Ectodermal cell (in vitro differentiated cells): ENCODE measurements around the gene MAP1S.
A peak's percentile ranks its signal among the peaks of the same experiment; 100 is the strongest.

Source experiments
- H3K27ac ChIP-seq: 2 replicates; pipeline ENCODE4 v1.7.0; 2013; ENCODE audit warnings: mild to moderate bottlenecking, low read depth, low read length; ENCODE audit not compliant: insufficient read depth, poor library complexity, severe bottlenecking
- H3K27me3 ChIP-seq: 2 replicates; pipeline ENCODE4 v1.7.0; 2013; ENCODE audit warnings: mild to moderate bottlenecking, low read length; ENCODE audit not compliant: insufficient read depth, control insufficient read depth, poor library complexity, severe bottlenecking
- H3K36me3 ChIP-seq: one replicate; pipeline ENCODE4 v1.7.0; 2013; ENCODE audit warnings: low read length; ENCODE audit not compliant: control insufficient read depth, insufficient read depth
- H3K4me1 ChIP-seq: one replicate; pipeline ENCODE4 v1.7.0; 2013; ENCODE audit warnings: low read length; ENCODE audit not compliant: control insufficient read depth, insufficient read depth
- H3K4me3 ChIP-seq: 2 replicates; pipeline ENCODE4 v1.7.0; 2013; ENCODE audit warnings: low read depth, low read length, control low read depth; ENCODE audit not compliant: insufficient read depth
- H3K9me3 ChIP-seq: 2 replicates; pipeline ENCODE4 v1.7.0; 2013; ENCODE audit warnings: mild to moderate bottlenecking, low read length, moderate library complexity; ENCODE audit not compliant: control insufficient read depth
- WGBS, 2 experiments: methylation state at CpG; one replicate each; pipeline ENCODE4 v1.1.7; 2013; ENCODE audit warnings: missing lambda C conversion rate in 2 of 2; 5-methylcytosine and 5-hydroxymethylcytosine counted together

MAP1S gene

DNA sequence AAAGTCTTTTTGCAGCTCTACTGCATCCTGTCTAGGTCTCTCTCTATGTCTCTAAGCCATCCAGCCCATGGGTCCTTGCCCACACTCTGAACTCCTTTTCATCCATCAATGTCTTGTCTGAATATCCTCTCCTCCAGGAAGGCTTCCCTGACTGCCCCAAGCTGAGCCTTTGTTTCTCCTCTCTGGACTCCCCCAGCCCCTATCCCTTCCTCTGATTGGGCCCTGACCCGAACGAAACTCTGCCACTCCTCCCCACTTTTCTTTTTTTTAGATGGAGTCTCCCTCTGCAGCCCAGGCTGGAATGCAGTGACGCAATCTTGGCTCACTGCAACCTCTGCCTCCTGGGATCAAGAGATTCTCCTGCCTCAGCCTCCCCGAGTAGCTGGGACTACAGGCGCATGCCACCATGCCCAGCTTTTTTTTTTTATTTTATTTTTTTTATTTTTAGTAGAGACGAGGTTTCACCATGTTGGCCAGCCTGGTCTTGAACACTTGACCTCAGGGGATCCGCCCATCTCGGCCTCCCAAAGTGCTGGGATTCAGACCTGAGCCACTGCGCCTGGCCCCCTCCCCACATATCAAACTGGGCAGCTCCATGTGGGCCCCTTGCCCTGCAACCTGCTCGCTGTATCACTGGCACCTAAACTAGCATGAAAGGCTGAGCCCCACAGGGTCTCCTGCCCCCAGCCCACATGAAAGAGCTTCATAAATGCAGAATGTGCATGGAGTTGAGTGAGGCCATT is 30.3 kb upstream of the MAP1S start:
- Histone ChIP-seq H3K4me3 (no peak overlapping the region), H3K27me3 (peaks cover 20% of the 10 kb centered on the region), H3K4me1 (peaks cover 18% of the 10 kb centered on the region), H3K27ac (no peak overlapping the region), H3K36me3 (no peaks in the 10 kb centered on the region), H3K9me3 (no peaks in the 10 kb centered on the region)
- WGBS, 2 experiments, result 58 to 61% methylated on average over 9 to 10 of the region's 10 CpGs

DNA sequence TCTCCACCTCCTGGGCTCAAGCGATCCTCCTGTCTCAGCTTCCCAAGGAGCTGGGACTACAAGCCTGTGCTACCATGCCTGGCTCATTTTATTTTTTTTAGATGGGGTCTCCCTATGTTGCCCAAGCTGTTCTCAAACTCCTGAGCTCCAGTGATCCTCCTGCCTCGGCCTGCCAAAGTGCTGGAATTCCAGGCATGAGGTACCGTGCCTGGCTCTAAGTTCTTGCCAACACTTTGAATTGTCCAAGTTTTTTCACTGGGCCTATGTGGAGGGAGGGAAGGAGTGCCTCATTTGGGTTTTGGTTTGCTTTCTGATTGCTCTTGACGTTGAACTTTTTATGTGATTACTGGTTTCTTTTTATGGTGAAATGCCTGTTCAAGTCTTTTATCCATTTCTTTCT is 26.7 kb upstream of the MAP1S start:
- WGBS, 2 experiments, result 84 to 90% methylated on average over 3 to 4 of the region's 4 CpGs
- H3K27me3 ChIP-seq, result peaks cover 6% of the 10 kb centered on the region

DNA sequence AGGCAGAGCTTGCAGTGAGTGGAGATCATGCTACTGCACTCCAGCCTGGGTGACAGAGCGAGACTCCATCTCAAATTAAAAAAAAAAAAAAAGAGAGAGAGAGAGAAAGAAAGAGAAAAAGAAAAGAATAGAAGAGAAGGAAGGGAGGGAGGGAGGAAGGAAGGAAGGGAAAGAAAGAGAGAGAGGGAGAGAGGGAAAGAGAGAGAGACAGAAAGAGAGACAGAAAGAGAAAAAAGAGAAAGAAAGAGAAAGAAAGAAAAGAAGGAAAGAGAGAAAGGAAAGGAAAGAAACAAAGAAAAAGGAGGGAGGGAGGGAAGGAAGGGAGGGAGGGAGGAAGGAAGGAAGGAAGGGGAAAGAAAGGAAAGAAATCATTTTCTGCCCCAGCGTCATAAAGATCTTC is 24.1 kb upstream of the MAP1S start:
- Histone ChIP-seq H3K4me1 (no peaks in the 10 kb centered on the region), H3K9me3 (no peaks in the 10 kb centered on the region), H3K27ac (no peak overlapping the region), H3K4me3 (no peak overlapping the region), H3K27me3 (no peaks in the 10 kb centered on the region), H3K36me3 (no peaks in the 10 kb centered on the region)
- 88 to 90% methylated on average over 2 of the region's 2 CpGs for WGBS, 2 experiments

More for the DNA sequence above, 26.7 kb upstream of the MAP1S start:
- Histone ChIP-seq H3K9me3 (no peaks in the 10 kb centered on the region), H3K4me1 (peaks cover 7% of the 10 kb centered on the region), H3K4me3 (no peak overlapping the region), H3K36me3 (no peaks in the 10 kb centered on the region), H3K27ac (no peak overlapping the region)

DNA sequence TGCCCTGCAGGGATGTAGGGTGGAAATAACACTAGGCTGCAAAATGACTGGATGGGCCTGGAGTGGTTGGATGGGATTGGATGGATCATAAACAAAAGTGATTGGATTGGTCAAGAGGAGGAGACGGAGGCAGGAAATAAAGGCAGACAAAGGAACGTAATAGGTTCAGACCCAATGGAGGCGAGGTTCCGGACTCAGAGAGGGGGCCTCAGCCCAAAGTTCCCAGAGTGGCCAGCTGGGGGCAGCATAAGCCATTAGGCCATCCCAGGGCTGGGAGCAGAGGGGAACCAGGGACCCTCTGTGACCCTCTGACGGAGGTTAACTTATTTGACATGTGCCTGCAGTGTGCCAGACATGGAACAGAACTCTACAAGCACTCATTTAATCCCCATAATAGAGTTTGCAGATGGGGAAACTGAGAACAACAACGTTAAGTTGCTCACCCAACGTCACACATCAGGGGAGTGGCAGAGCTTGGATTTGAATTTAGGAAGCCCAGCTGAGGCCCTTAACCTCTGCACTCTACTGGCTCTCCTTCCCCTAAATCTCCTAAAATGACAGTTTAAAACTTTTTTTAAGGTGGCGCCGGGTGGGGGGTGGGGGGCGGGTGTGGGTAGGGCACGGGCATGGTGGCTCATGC is 15.3 kb upstream of the MAP1S start:
- Histone ChIP-seq H3K4me1 (no peaks in the 10 kb centered on the region), H3K36me3 (no peaks in the 10 kb centered on the region), H3K27ac (no peak overlapping the region), H3K4me3 (no peak overlapping the region), H3K9me3 (no peaks in the 10 kb centered on the region), H3K27me3 (no peaks in the 10 kb centered on the region)
- 75 to 78% methylated on average over 11 of the region's 11 CpGs for WGBS, 2 experiments

DNA sequence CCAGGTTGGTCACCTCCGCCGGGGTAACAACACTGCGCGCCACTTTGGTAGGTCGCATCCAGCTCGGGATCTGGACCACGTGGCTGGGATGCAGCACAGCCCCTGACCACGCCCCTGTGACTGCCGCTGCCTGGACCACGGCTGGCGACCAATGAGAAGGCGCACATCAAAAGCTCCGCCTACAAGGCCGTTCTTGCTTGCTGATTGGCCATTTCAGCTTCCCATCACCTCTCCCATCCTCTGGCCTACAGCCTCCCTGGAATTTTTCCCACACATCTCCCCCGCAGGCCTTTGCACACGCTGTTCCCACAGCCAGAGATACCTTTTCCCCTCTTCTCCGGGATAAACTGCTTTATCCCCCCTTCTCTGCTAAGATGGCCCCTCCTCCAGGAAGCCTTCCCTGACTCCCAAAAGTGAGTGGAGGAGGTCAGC is 12.5 kb upstream of the MAP1S start:
- no peak overlapping the region for H3K27ac ChIP-seq
- no peaks in the 10 kb centered on the region for H3K9me3 ChIP-seq
- WGBS, 2 experiments, result 43 to 47% methylated on average over 17 of the region's 17 CpGs
- no peaks in the 10 kb centered on the region for H3K4me1 ChIP-seq
- no peaks in the 10 kb centered on the region for H3K27me3 ChIP-seq
- no peaks in the 10 kb centered on the region for H3K36me3 ChIP-seq
- no peak overlapping the region for H3K4me3 ChIP-seq

DNA sequence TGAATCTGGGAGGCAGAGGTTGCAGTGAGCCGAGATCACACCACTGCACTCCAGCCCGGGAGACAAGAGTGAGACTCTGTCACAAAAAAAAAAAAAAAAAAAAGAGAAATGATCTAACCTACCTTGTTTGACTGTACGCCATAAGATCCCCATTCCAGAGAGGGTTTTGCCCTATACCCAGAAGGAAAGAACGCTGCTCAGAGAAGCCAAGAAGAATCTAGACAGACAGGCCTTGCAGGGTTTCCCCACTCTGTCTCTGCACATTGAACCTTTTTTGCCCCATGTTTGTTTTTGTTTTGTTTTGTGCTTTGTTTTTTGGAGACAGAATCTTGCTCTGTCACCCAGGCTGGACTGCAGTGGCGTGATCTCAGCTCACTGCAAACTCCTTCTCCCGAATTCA is 7.4 kb upstream of the MAP1S start:
- Histone ChIP-seq H3K9me3 (no peaks in the 10 kb centered on the region), H3K36me3 (no peaks in the 10 kb centered on the region)
- WGBS, 2 experiments, result 89 to 90% methylated on average over 6 of the region's 6 CpGs

DNA sequence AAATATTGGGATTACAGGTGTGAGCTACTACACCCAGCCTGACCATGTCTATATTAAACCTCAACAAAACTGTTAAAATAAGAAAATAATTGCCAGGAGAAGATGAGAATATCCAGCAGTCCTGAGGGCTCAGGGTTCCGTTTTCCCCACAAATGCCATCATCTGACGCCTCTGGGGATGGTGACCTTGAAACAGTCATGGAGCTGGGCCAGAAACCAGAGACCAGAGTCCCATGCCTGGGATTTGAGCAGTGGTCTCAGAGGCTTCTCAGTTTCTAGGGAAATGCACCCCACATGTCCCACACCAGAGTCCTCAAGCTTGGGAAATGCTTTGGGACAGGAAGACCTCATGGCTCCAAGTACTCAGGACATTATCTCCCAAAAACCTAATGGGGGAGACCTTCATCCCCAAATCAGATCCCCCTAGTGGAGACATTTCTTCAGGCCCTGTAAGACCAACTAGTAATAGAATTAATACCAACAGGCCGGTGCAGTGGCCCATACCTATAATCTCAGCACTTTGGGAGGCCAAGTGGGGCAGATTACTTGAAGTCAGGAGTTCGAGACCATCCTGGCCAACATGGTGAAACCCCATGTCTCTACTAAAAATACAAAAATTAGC is 2.9 kb upstream of the MAP1S start:
- Histone ChIP-seq H3K27ac (no peak overlapping the region), H3K36me3 (no peaks in the 10 kb centered on the region), H3K4me1 (peaks cover 8% of the 10 kb centered on the region), H3K4me3 (no peak overlapping the region), H3K9me3 (no peaks in the 10 kb centered on the region), H3K27me3 (no peaks in the 10 kb centered on the region)
- 85 to 88% methylated on average over 4 of the region's 4 CpGs for WGBS, 2 experiments

More for the DNA sequence above, 7.4 kb upstream of the MAP1S start:
- H3K27me3 ChIP-seq, result no peaks in the 10 kb centered on the region
- no peak overlapping the region for H3K27ac ChIP-seq
- no peaks in the 10 kb centered on the region for H3K4me1 ChIP-seq
- H3K4me3 ChIP-seq, result no peak overlapping the region

DNA sequence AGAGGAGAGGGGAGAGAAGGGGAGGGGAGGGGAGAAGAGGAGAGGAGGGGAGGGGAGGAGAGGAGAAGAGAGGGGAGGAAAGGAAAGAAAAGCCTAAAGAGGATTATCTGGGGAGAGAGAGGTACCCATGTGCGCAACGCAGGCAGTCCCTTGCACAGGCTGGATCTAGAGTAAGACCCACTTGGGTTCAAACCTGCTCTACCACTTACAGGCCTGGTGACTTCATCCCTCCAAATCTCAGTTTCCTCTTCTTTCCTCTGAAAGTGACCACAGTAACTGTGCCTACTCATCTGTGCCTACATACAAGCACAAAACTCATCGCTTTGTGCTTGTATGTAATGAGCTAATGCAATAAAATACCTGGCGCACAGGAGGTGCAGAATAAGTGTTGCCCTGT is 732 bp upstream of the MAP1S start:
- H3K27ac ChIP-seq, result peak overlapping the region; percentile 64
- H3K9me3 ChIP-seq, result no peaks in the 10 kb centered on the region
- 71 to 82% methylated on average over 4 of the region's 4 CpGs for WGBS, 2 experiments

DNA sequence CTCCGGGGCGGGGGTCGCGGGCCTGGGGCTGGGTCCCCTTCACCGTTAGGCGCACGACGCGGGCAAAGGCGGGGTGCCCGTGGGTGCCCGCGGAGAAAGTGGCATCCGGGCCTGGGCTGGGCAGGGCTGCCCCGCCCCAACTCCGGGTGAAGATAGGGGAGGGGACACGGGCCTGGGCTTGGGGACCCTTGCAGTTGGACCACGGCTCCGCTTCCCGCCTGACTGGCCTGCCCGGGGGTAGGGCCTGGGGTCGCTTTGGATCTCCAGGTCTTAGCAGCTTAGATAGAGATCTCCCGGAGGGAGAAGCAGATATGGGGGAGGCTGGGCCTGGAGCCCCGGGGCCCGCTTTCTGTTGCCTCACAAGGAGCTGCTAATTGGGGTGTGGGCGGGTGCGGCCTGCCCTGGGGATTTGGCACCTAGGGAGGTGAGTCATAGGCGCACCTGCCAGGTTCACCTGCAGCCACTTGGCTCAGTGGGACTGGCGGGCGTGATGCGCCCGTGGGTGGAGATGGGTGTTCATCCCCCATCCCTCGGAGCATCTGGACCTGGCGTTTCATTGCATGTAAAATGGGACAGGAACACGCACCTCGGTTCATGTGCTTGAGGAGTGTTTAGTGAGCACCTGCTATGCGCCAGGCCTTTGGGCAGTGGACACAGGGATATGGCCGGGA is 585 bp downstream of the MAP1S start:
- peaks cover 8% of the 10 kb centered on the region for H3K4me1 ChIP-seq
- H3K4me3 ChIP-seq, result peak overlapping the region; percentile 76
- WGBS, 2 experiments, result 11% methylated on average over 38 of the region's 38 CpGs
- no peak overlapping the region for H3K27ac ChIP-seq
- no peaks in the 10 kb centered on the region for H3K27me3 ChIP-seq
- no peaks in the 10 kb centered on the region for H3K9me3 ChIP-seq
- no peaks in the 10 kb centered on the region for H3K36me3 ChIP-seq

More for the DNA sequence above, 732 bp upstream of the MAP1S start:
- Histone ChIP-seq H3K36me3 (no peaks in the 10 kb centered on the region), H3K4me1 (peaks cover 8% of the 10 kb centered on the region), H3K4me3 (peak overlapping the region; percentile 76), H3K27me3 (no peaks in the 10 kb centered on the region)

DNA sequence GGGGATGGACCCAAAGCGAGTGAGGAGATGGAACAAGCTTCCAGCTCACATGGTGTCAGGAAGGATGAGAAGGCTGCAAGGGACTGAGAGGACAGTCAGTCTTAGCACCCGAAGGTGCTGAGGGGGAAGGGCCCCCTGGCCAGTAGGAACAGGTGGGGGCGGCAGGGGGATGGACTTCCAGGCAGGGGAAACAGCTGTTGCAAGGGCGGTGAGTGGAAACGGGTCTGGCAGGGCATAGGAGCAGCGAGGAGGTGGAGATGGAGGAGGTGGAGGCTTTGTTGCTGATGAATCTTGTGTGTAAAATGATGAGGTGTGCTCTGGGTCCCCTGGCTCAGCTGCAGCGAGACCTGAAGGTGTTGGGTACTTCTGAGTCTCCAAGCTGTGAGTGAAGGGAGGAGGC is 1.2 kb downstream of the MAP1S start:
- no peak overlapping the region for H3K27ac ChIP-seq
- H3K27me3 ChIP-seq, result no peaks in the 10 kb centered on the region
- no peaks in the 10 kb centered on the region for H3K36me3 ChIP-seq
- H3K9me3 ChIP-seq, result no peaks in the 10 kb centered on the region
- 62 to 71% methylated on average over 7 of the region's 7 CpGs for WGBS, 2 experiments
- H3K4me3 ChIP-seq, result peak overlapping the region; percentile 76
- peaks cover 8% of the 10 kb centered on the region for H3K4me1 ChIP-seq
